Erythroblast (primary cell): ENCODE measurements around the gene MTURN.
"Not testable (repeated sequence)": the region's sequence is repeated elsewhere in the genome, so short reads cannot be mapped to it uniquely, and the experiment has no call there.

Source experiments
- DNase-seq, 2 experiments: peaks; one replicate each; lab custom pipeline; 2025; lab: John Stamatoyannopoulos, UW
- GATA1 ChIP-seq: IDR thresholded peaks from 2 replicates; pipeline ENCODE4 v1.6.1; 2011; ENCODE audit warnings: low read depth, mild to moderate bottlenecking, control low read depth, low read length, moderate library complexity
- POLR2A ChIP-seq: IDR thresholded peaks from 2 replicates; pipeline ENCODE4 v1.6.1; 2011; ENCODE audit warnings: mild to moderate bottlenecking, low read length

MTURN gene

DNA sequence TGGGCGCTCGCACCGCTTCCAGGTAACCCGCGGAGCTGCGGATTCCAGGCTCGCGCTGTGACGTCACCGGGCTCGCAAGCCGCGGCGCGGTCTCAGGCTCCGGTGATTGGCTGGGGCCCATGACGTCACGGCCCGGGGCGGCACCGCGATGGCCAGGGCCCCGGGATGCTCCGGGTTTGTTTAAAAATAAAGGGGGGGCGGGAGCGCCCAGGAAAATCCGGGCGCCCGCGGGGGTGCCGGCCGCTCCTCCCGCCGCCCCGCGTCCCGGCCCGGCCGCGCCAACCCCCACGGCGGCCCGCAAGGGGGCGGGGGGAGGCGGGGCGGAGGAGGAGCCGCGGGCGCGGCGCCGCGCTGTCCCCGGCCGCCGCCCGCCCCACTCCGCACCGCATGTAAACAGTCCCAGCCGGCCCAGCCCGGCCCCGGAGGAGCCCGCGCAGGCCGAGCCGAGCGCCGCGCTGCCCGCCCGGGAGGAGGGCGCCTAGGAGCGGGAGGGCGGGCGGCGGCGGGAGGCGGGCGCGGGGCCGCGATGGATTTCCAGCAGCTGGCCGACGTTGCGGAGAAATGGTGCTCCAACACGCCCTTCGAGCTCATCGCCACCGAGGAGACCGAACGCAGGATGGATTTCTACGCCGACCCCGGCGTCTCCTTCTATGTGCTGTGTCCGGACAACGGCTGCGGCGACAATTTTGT lies at the start of gene MTURN:
MTURN (plus strand) TSS at position 376 of the 690 bp plus-strand sequence; CDS start at position 527, 151 bp downstream.
- TF ChIP-seq POLR2A (peak; percentile 50), GATA1 (no peak)
- DNase-seq, result peak; percentile 95 to 97

GRCh38 chr7:30086529-30086928 lies 48.3 kb upstream of the MTURN start:
- no peak for TF ChIP-seq GATA1
- TF ChIP-seq POLR2A, result no peak
- no peak for DNase-seq

DNA sequence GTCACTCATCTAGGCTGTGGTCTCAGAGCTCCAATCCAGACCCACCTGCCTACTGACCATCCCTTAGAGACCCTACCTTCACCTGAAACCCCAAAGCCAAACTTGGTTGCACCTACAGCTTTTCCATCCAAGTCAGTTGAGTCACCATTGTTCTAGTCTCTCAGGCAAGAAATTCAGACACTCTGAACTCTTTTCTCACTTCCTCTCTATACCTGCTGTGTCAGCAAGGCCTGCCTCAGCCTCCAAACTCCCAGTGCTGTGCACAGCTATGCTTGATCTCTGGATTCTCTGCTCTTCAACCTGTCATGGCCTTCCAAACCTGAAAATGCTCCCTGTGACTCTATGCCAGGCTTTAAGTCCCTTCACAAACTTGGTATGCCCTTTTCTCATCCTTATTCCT lies 47.4 kb upstream of the MTURN start:
- TF ChIP-seq POLR2A (no peak), GATA1 (no peak)
- no peak for DNase-seq

- no peak for DNase-seq
Observed at GRCh38 chr7:30088362-30088761, 46.4 kb upstream of the MTURN start.

DNA sequence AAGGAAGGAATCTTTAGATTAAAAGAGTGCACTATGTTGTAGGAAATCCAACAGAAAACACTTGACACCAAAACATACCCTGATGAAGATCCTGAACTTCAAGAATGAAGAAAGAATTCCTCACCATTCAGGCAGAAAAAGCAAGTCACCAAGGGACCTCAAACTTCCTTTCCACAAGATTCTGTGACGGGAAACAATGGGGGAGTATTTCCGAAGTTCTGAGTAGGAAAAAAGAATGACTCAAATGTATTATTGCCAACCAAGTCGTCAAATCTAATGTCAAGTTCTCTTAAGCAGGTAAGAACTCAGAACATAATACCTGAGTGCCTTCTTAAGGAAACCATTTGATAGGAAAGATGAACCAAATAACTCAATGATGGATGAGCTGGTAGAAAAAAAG lies 44.7 kb upstream of the MTURN start:
- no peak for TF ChIP-seq POLR2A
- TF ChIP-seq GATA1, result no peak
- DNase-seq, result no peak

More at GRCh38 chr7:30088362-30088761, 46.4 kb upstream of the MTURN start:
- TF ChIP-seq GATA1, result no peak
- no peak for TF ChIP-seq POLR2A

DNA sequence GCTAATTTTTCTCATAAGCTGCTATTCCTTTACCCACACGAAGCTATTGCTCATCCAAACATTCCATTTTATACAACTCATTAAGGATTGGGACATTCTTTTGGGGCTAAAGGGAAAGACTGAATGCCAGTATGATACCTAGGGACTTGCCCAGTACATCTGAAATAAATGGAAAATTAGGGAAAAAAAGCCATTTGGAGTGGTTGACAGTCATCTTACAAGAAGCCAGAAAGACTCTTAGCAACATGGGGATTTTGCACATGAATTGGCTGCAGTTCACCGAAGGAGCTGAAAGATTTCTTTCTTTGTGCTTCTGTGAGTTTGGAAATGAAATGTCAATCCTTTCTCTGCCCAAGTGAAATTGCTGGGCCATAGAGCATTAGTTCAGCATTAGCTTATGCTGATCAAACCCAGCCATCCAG lies 43.3 kb upstream of the MTURN start:
- TF ChIP-seq GATA1, result no peak
- no peak for TF ChIP-seq POLR2A
- no peak for DNase-seq

DNA sequence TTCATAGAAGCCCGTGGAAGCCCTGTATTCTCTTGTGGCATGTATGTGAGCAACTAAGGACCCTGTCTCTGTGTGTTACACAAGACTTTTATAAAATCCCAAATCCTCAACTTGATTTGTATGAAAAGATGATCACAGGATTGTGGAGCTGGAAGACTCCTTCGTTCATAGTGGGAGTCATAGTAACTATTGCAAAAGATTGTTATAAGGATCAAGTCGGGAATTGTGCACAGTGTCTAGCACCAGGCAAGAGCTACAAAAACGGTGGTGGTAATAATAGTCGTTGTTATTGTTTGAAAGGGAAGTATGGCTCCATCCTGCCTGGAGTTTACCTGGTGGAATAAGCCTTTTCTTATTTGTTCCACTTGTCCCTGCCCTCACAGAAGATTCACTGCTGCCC lies 42.8 kb upstream of the MTURN start:
- DNase-seq, result no peak
- TF ChIP-seq GATA1 (no peak), POLR2A (no peak)

DNA sequence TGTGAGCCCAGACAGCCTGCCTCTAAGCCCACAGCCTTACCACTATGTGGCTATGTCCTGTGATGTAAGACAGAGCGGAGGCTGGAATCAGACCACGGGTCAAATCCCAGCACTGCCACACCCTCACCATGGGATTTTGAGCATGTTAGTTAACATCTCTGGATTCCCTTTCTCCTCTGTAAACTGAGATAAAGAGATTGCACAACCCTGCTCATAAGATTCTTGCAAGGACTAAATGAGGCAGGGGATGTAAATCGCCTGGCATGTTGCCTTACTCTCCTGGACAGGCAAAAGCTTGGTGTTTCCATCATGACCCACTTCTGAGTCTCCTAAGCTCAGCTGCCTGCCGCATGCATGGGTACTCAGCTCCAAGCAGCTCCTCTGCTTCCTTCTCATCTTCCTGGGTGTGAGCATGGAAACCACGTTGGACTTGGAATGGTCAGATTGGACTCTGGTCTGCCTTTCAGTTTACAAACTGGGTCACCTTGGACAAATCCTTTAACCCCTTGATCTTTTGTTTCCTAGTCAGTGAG lies 41.3 kb upstream of the MTURN start:
- no peak for DNase-seq
- TF ChIP-seq GATA1 (no peak), POLR2A (no peak)

DNA sequence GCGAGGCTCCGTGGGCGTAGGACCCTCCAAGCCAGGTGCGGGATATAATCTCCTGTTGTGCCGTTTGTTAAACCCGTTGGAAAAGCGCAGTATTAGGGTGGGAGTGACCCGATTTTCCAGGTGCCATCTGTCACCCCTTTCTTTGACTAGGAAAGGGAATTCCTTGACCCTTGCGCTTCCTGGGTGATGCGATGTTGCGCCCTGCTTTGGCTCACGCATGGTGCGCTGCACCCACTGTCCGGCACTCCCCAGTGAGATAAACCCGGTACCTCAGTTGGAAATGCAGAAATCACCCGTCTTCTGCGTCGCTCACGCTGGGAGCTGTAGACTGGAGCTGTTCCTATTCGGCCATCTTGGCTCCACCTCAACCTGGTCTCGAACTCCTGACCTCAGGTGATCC lies 36.2 kb upstream of the MTURN start:
- not testable (repeated sequence) for DNase-seq

DNA sequence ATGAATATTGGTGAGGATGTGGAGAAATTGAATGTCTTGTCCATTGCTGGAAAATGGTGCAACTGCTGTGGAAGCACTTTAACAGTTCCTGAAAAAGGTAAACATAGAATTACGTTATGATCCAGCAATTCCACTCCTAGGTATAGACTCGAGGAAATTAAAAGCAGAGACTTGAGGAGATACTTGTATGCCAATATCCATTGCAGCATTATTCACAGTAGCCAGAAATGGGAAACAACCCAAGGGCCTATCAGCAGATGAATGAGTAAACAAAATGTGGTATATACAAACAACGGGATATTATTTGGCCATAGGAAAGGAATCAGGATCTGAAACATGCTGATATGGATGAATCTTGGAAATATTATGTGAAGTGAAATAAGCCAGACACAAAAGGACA lies 32.5 kb upstream of the MTURN start:
- TF ChIP-seq GATA1, result no peak
- no peak for TF ChIP-seq POLR2A
- no peak for DNase-seq

- peak in 1 of 2 experiments; percentile 44 for DNase-seq
- TF ChIP-seq POLR2A, result no peak
- no peak for TF ChIP-seq GATA1
Observed at GRCh38 chr7:30104157-30104556, 30.6 kb upstream of the MTURN start.

DNA sequence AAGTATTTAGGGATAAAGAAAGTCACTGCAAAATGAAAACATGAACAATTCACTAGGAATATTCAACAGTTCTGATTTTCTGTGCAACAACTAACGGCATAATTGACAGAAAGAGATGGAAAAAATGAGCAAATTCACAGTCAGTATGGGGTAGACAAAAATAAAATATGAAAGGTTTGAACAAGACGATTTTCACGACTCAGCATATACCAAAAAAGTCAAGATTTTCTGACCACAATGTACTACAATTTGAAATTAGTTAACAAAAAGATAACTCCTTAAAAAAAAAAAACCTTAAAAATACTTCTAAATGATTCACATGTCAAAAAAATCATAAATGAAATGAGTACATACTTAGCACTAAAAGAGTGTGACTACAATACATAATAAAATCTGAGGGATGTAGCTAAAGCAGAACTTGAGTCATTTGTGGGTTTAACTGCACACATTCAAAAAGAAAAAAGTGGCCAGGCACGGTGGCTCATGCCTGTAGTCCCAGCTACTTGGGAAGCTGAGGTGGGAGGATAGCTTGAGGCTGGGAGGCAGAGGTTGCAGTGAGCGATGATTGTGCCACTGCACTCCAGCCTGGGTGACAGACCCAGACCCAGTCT lies 22.6 kb upstream of the MTURN start:
- no peak for TF ChIP-seq POLR2A
- TF ChIP-seq GATA1, result no peak
- DNase-seq, result no peak

- TF ChIP-seq POLR2A (no peak), GATA1 (no peak)
- DNase-seq, result no peak
Observed at GRCh38 chr7:30113144-30113543, 21.6 kb upstream of the MTURN start.

GRCh38 chr7:30114536-30115238 lies 20.1 kb upstream of the MTURN start:
- TF ChIP-seq POLR2A (no peak), GATA1 (no peak)
- DNase-seq, result no peak
